HG02678 (cell line): Measurements from ENCODE around the gene IRF9.
A peak's percentile ranks its signal among the peaks of the same experiment; 100 is the strongest.

Experiments
- ATAC-seq: cut with Tn5 transposase; IDR thresholded peaks from one replicate; pipeline ENCODE4 v1.9.1; 2021; ENCODE audit warnings: mild to moderate bottlenecking, moderate library complexity; ENCODE audit not compliant: unreplicated experiment

The IRF9 gene

GRCh38 chr14:24146978-24147760 lies 13.9 kb upstream of the IRF9 start, which contains the start of gene RNF31:
RNF31 (plus strand) TSS chr14:24147498; CDS start chr14:24147699, 201 bp downstream.
- peak; percentile 84 for ATAC-seq

- no peak for ATAC-seq
These were observed 13.2 kb upstream of the IRF9 start for GRCh38 chr14:24147761-24148428.

GRCh38 chr14:24149302-24149969 lies 11.6 kb upstream of the IRF9 start:
- no peak for ATAC-seq

GRCh38 chr14:24150061-24150460 lies 11.0 kb upstream of the IRF9 start:
- no peak for ATAC-seq

- no peak for ATAC-seq
These were observed 10.5 kb upstream of the IRF9 start for GRCh38 chr14:24150567-24150966.

- no peak for ATAC-seq
These were observed 10.1 kb upstream of the IRF9 start for GRCh38 chr14:24150993-24151392.

- ATAC-seq = no peak
These were observed 9.5 kb upstream of the IRF9 start for GRCh38 chr14:24151404-24152080.

- no peak for ATAC-seq
These were observed 6.0 kb upstream of the IRF9 start for GRCh38 chr14:24155100-24155499.

- ATAC-seq = no peak
These were observed 4.2 kb upstream of the IRF9 start for GRCh38 chr14:24156840-24157239.

GRCh38 chr14:24157331-24157730 lies 3.7 kb upstream of the IRF9 start:
- no peak for ATAC-seq

GRCh38 chr14:24159777-24160498 lies 1.1 kb upstream of the IRF9 start:
- ATAC-seq = no peak

GRCh38 chr14:24160499-24160849 lies 591 bp upstream of the IRF9 start:
- no peak for ATAC-seq

DNA sequence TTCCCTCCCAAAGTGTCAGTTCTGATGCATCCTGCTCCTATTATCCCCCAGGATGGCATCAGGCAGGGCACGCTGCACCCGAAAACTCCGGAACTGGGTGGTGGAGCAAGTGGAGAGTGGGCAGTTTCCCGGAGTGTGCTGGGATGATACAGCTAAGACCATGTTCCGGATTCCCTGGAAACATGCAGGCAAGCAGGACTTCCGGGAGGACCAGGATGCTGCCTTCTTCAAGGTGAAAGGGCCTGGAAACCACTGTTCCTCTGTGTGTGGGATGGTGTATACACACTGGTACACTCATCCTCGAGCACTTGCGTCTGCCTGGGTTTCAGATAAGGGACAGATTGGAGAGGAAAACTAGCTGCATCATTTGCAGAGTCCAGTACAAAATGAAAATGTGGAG lies 1.0 kb downstream of the IRF9 start:
- ATAC-seq = no peak

DNA sequence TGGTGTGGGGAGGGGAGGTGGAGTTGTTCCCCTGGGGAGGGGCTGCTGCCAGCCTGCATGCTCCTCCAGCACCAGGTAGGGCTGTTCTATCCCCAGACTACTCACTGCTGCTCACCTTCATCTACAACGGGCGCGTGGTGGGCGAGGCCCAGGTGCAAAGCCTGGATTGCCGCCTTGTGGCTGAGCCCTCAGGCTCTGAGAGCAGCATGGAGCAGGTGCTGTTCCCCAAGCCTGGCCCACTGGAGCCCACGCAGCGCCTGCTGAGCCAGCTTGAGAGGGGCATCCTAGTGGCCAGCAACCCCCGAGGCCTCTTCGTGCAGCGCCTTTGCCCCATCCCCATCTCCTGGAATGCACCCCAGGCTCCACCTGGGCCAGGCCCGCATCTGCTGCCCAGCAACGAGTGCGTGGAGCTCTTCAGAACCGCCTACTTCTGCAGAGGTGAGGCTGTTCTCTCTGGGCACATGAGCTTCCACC lies 3.5 kb downstream of the IRF9 start:
- no peak for ATAC-seq

DNA sequence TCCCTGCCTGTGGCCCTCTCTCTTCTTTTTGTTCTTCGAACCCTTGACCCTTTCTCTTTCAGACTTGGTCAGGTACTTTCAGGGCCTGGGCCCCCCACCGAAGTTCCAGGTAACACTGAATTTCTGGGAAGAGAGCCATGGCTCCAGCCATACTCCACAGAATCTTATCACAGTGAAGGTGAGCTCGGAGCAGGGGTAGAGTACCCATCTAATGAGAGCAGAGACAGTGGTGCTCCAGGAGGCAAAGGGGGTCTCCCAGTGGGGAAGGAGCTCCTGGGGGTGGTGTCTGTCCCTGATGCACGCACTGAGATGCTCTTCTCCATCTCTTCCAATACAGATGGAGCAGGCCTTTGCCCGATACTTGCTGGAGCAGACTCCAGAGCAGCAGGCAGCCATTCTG lies 4.7 kb downstream of the IRF9 start:
- no peak for ATAC-seq

- no peak for ATAC-seq
These were observed 6.5 kb downstream of the IRF9 start for GRCh38 chr14:24167469-24168114.

DNA sequence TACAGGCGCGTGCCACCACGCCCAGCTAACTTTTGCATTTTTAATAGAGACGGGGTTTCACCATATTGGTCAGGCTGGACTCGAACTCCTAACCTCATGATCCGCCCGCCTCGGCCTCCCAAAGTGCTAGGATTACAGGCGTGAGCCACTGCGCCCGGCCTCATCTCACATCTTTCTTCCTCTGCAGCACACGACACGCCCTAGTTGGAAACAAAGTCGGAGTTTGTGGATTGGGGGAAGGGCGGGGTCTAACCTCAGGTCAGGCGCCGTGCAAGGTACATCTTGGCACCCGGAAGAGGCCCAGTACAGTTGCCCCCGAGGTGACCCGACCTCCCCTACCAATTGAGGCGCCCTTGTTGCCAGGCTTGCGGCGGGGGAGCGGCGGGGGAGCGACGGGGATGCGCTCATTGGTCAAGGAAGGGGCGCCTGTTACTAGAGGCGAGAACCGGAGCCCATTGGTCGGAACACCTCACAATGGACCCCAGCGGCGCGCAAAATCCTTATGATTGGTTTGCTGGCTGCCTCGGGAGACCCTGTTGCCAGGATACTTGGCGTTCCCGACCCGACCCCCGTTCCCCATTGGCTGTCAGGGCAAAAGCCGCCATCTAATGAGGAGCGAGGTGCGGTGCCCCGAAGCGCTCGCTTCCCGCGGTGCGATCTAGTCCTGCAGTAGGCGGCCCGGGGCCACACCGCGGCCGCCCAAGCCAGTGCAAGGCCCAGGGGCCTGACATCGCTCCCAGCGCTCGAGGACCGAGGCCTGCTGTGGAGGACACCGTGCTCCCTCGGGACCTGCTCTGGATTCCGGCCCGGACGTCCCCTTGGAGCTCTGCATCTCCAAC lies 10.6 kb downstream of the IRF9 start, which contains the start of gene REC8:
Gene REC8 (plus strand): TSS at position 659 of the 839 bp plus-strand sequence. CDS start 473 bp downstream, outside the sequence.
- peak; percentile 84 for ATAC-seq

DNA sequence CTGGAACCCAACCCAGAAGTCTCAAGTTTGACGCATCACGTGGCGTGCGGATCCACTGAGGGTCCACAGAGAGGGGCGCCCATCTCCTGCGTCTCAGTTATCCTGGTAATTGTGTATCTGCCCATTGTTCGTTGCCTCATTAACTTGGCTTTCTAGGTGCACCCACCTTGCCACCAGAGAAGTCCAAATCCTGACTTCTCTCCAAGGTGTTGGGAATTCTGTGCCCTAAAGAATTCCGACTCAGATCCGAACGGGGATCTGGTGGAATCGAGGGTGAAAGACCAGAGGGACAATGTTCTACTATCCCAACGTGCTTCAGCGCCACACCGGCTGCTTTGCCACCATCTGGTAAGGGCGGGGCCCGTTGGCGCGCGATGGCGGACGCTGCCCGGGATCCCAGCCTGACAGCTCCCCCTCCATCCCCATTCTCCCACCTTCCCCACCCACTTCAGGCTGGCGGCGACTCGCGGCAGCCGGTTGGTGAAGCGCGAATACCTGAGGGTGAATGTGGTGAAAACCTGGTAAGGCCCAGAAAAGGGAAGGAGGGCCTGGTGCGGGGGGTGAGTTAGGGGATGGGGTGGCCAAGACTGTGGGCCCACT lies 11.3 kb downstream of the IRF9 start:
- no peak for ATAC-seq

DNA sequence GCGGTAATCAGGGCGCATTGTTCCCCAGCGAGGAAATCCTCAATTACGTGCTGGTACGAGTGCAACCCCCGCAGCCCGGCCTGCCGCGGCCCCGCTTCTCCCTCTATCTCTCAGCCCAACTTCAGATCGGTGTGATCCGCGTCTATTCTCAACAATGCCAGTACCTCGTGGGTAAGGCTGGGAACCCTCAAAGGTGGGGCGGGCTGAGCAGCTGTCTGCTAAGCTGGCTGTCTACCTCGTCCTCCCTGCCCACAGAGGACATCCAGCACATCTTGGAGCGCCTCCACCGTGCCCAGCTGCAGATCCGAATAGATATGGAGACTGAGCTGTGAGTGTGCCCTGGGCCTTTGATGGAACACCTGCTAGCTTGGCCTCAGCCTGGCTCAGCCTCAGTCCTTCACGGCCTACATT lies 11.8 kb downstream of the IRF9 start:
- ATAC-seq = no peak
